PC-3 (cell line): ENCODE results near the gene KDM5B. TPM values are rescaled to one million over a fixed set of nuclear protein-coding genes. Genes with fewer than 3 reads are reported as not detected.
"Not testable (repeated sequence)": the region's sequence is repeated elsewhere in the genome, so short reads cannot be mapped to it uniquely, and the experiment has no call there.

Source experiments
- ATAC-seq: fragments of 200-7000 bp; cut with Tn5 transposase; 2 replicates; pipeline ENCODE4 v1.9.1; 2020; ENCODE audit warnings: mild to moderate bottlenecking, moderate library complexity
- BruUV-seq: library from RNA; stranded (reverse); fragments of 400-500 nt; replicated peaks from 2 replicates; lab custom pipeline; 2021; lab: Mats Ljungman, UMichigan
- CTCF ChIA-PET: fragments of 300-600 bp; sonication (Branson Sonifier 250); formaldehyde crosslinking; loops from one replicate; lab custom pipeline; 2022; ENCODE audit warnings: antibody characterized with exemption; lab: Charles Lee
- POLR2A ChIA-PET: fragments of 300-600 bp; sonication (Branson Sonifier 250); formaldehyde crosslinking; loops from one replicate; lab custom pipeline; 2022; ENCODE audit warnings: antibody characterized with exemption; ENCODE audit not compliant: unreplicated experiment; lab: Charles Lee
- DNase-seq: peaks from one replicate; pipeline ENCODE4 v3.0.0-alpha.2; 2015
- H2AFZ ChIP-seq: fragments of 300-600 bp; sonication (generic); 2 replicates; pipeline ENCODE4 v1.6.0; 2016; ENCODE audit warnings: antibody characterized with exemption, low read length
- H3F3A ChIP-seq: fragments of 300-600 bp; sonication (generic); one replicate; pipeline ENCODE4 v1.6.0; 2017; ENCODE audit warnings: antibody characterized with exemption, low read length, control low read depth, mild to moderate bottlenecking; ENCODE audit not compliant: unreplicated experiment
- H3K27ac ChIP-seq: fragments of 300-600 bp; sonication (generic); 2 replicates; pipeline ENCODE4 v1.5.1; 2016; ENCODE audit warnings: mild to moderate bottlenecking, low read length
- H3K27me3 ChIP-seq: fragments of 300-600 bp; sonication (generic); 2 replicates; pipeline ENCODE4 v1.6.1; 2016; ENCODE audit warnings: low read length, mixed read lengths
- H3K36me3 ChIP-seq: fragments of 300-600 bp; sonication (generic); 2 replicates; pipeline ENCODE4 v1.6.1; 2016; ENCODE audit warnings: low read depth, mixed run types, low read length, mixed read lengths
- H3K4me1 ChIP-seq: fragments of 300-600 bp; sonication (generic); 2 replicates; pipeline ENCODE4 v1.5.1; 2016; ENCODE audit warnings: low read length; ENCODE audit not compliant: insufficient read depth
- H3K4me2 ChIP-seq: fragments of 300-600 bp; sonication (generic); 2 replicates; pipeline ENCODE4 v1.6.0; 2016; ENCODE audit warnings: low read length
- H3K4me3 ChIP-seq: fragments of 300-600 bp; sonication (generic); 2 replicates; pipeline ENCODE4 v1.5.1; 2016; ENCODE audit warnings: mild to moderate bottlenecking, low read length, mixed read lengths
- H3K79me2 ChIP-seq: fragments of 300-600 bp; sonication (generic); 2 replicates; pipeline ENCODE4 v1.6.1; 2017; ENCODE audit warnings: low read length, mixed read lengths
- H3K9ac ChIP-seq: fragments of 300-600 bp; sonication (generic); 2 replicates; pipeline ENCODE4 v1.6.0; 2016; ENCODE audit warnings: mild to moderate bottlenecking, low read length
- H3K9me2 ChIP-seq: fragments of 300-600 bp; sonication (generic); replicated peaks from 2 replicates; pipeline ENCODE4 v1.6.1; 2016; ENCODE audit warnings: mixed run types, low read length, mixed read lengths
- H3K9me3 ChIP-seq: fragments of 300-600 bp; sonication (generic); 2 replicates; pipeline ENCODE4 v1.6.1; 2016; ENCODE audit warnings: low read length, mixed read lengths
- H4K20me1 ChIP-seq: fragments of 300-600 bp; sonication (generic); 2 replicates; pipeline ENCODE4 v1.6.1; 2016; ENCODE audit warnings: low read length, mixed read lengths
- CTCF ChIP-seq: fragments of 300-600 bp; sonication (generic); conservative IDR thresholded peaks from 2 replicates; pipeline ENCODE4 v1.5.1; 2017; ENCODE audit warnings: antibody characterized with exemption, low read depth, mild to moderate bottlenecking, low read length
- EZH2 ChIP-seq: fragments of 300-600 bp; sonication (generic); IDR thresholded peaks from one replicate; pipeline ENCODE4 v1.6.1; 2017; ENCODE audit warnings: antibody characterized with exemption, mild to moderate bottlenecking, low read length; ENCODE audit not compliant: unreplicated experiment
- EZH2phosphoT487 ChIP-seq: fragments of 300-600 bp; sonication (generic); IDR thresholded peaks from 2 replicates; pipeline ENCODE4 v1.6.1; 2018; ENCODE audit warnings: mild to moderate bottlenecking, antibody characterized with exemption, low read length, borderline replicate concordance
- intact Hi-C: fragments of 100-400 bp; cut with micrococcal nuclease; formaldehyde crosslinking; loops from 2 replicates; pipeline ENCODE4 v1.9.0; 2023
- total RNA-seq: library from RNA; depleted of rRNA; stranded (reverse); fragments of >200 nt; gene quantifications from 2 replicates; pipeline ENCODE4 v1.2.3, GENCODE V29; 2014

The KDM5B gene
- total RNA-seq, 1 experiment from 2014 or later = 41.4 TPM

DNA sequence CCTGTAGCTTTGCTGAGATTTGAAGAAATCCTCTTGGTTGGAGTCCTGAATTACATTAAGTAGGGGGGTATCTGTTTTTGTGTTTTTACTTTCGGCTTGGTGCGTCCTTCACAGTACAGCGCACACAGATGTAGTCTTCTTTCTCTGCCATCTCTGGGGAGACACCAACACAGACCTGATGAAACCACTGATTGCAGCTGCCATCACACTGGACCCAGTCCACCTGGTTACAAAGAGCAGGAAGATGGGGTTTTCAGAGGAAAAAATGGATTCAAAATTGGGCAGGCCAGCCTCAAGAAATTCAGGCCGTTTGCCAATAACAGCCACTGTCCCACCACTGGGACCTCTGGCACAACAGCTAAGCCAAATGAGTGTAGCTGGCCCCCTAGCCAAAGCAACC lies 79.3 kb downstream of the KDM5B start:
- intact Hi-C loops = no loop called here
- Histone ChIP-seq H3K4me3 (no peak overlapping the region), H3K9me2 (no peaks in the 10 kb centered on the region), H3K4me2 (no peak overlapping the region), H3K9me3 (no peaks in the 10 kb centered on the region), H2AFZ (no peak overlapping the region), H3F3A (no peaks in the 10 kb centered on the region), H3K36me3 (peaks cover 3% of the 10 kb centered on the region; the same call in 1 of the 2 replicates), H3K27ac (no peak overlapping the region), H4K20me1 (no peaks in the 10 kb centered on the region), H3K4me1 (no peaks in the 10 kb centered on the region), H3K9ac (no peak overlapping the region), H3K79me2 (no peaks in the 10 kb centered on the region), H3K27me3 (no peaks in the 10 kb centered on the region)
- CTCF ChIA-PET = no interaction called here
- TF ChIP-seq CTCF = no peak
- no peak for TF ChIP-seq EZH2phosphoT487
- no peak for TF ChIP-seq EZH2
- no TSS peak for BruUV-seq
- ATAC-seq = no peak
- POLR2A ChIA-PET = no interaction called here
- no peak for DNase-seq

GRCh38 chr1:202725526-202725925 lies 82.7 kb downstream of the KDM5B start:
- H3K4me1 ChIP-seq = no peaks in the 10 kb centered on the region
- DNase-seq (no peak), ATAC-seq (no peak)
- H3K4me3 ChIP-seq = no peak overlapping the region
- H3K36me3 ChIP-seq = no peaks in the 10 kb centered on the region; the same call in 1 of the 2 replicates
- H3F3A ChIP-seq = no peaks in the 10 kb centered on the region
- no peaks in the 10 kb centered on the region for H4K20me1 ChIP-seq
- H2AFZ ChIP-seq = no peak overlapping the region
- no TSS peak for BruUV-seq
- intact Hi-C loops = no loop called here
- no peaks in the 10 kb centered on the region for H3K9me2 ChIP-seq
- H3K9me3 ChIP-seq = no peaks in the 10 kb centered on the region
- POLR2A ChIA-PET = no interaction called here
- no peak overlapping the region for H3K27ac ChIP-seq
- CTCF ChIA-PET = no interaction called here
- H3K4me2 ChIP-seq = no peak overlapping the region
- H3K27me3 ChIP-seq = no peaks in the 10 kb centered on the region
- H3K79me2 ChIP-seq = no peaks in the 10 kb centered on the region
- TF ChIP-seq EZH2 (no peak), EZH2phosphoT487 (no peak), CTCF (no peak)
- H3K9ac ChIP-seq = no peak overlapping the region

GRCh38 chr1:202723708-202724107 lies 84.5 kb downstream of the KDM5B start:
- Histone ChIP-seq H3K9ac (no peak overlapping the region), H2AFZ (no peak overlapping the region), H3K27me3 (no peaks in the 10 kb centered on the region), H4K20me1 (no peaks in the 10 kb centered on the region), H3K27ac (no peak overlapping the region), H3K36me3 (no peaks in the 10 kb centered on the region), H3K4me1 (no peaks in the 10 kb centered on the region; the same call in 1 of the 2 replicates), H3K79me2 (no peaks in the 10 kb centered on the region), H3K9me2 (no peaks in the 10 kb centered on the region), H3F3A (no peaks in the 10 kb centered on the region), H3K4me2 (no peak overlapping the region), H3K9me3 (no peaks in the 10 kb centered on the region), H3K4me3 (no peak overlapping the region)
- intact Hi-C loops = no loop called here
- ATAC-seq = no peak
- POLR2A ChIA-PET = no interaction called here
- CTCF ChIA-PET = interaction anchor here (0.6 kb wide), 1 partner anchor 569 kb away, joined by 4 read pairs; no protein-coding TSS in a partner anchor
- TF ChIP-seq EZH2phosphoT487 = no peak
- no peak for TF ChIP-seq CTCF
- TF ChIP-seq EZH2 = no peak
- DNase-seq = no peak
- BruUV-seq = no TSS peak

- H3F3A ChIP-seq, H3K27ac ChIP-seq, H3K79me2 ChIP-seq, H3K36me3 ChIP-seq, H3K9ac ChIP-seq, DNase-seq, H3K4me2 ChIP-seq, ATAC-seq, H3K9me3 ChIP-seq, POLR2A ChIA-PET, BruUV-seq, H3K27me3 ChIP-seq, H3K4me3 ChIP-seq, H2AFZ ChIP-seq, H3K9me2 ChIP-seq, intact Hi-C loops, H4K20me1 ChIP-seq, H3K4me1 ChIP-seq: not testable (repeated sequence)
- CTCF ChIA-PET = interaction anchor here (0.6 kb wide), 2 partner anchors 206 to 568 kb away, joined by 3 to 4 read pairs; no protein-coding TSS in a partner anchor
Measured at GRCh38 chr1:202723046-202723445, 85.2 kb downstream of the KDM5B start.
